ENCODE measurements around the gene SBK2.

The SBK2 gene

GRCh38 chr19:55486043-55486970 lies 50.6 kb downstream of the SBK2 start:
- peak; percentile 78 for DNase-seq (ENCODE audit: low spot score)

- no peak for DNase-seq (ENCODE audit: low spot score)
Measured at GRCh38 chr19:55485439-55486011, 51.4 kb downstream of the SBK2 start.

GRCh38 chr19:55484593-55485438 lies 52.1 kb downstream of the SBK2 start, which contains the start of gene NAT14:
NAT14 (plus strand) TSS chr19:55485188; CDS start chr19:55485709, 521 bp downstream.
- peak; percentile 93 for DNase-seq (ENCODE audit: low spot score)

- no peak for DNase-seq (ENCODE audit: low spot score)
Measured at GRCh38 chr19:55483706-55484592, 53.0 kb downstream of the SBK2 start.

GRCh38 chr19:55482967-55483705 lies 53.8 kb downstream of the SBK2 start:
- no peak for DNase-seq (ENCODE audit: low spot score)

GRCh38 chr19:55482156-55482961 lies 54.6 kb downstream of the SBK2 start:
- DNase-seq (ENCODE audit: low spot score): no peak

GRCh38 chr19:55481794-55482155 lies 55.2 kb downstream of the SBK2 start:
- no peak for DNase-seq (ENCODE audit: low spot score)

GRCh38 chr19:55481148-55481793 lies 55.7 kb downstream of the SBK2 start:
- DNase-seq (ENCODE audit: low spot score): no peak

GRCh38 chr19:55479451-55480230 lies 57.3 kb downstream of the SBK2 start:
- no peak for DNase-seq (ENCODE audit: low spot score)

GRCh38 chr19:55479045-55479444 lies 57.9 kb downstream of the SBK2 start:
- no peak for DNase-seq (ENCODE audit: low spot score)
